Myocyte (in vitro differentiated cells): Measurements from ENCODE around the gene NEDD4. TPM values are rescaled to one million over a fixed set of nuclear protein-coding genes. Genes with fewer than 3 reads are reported as not detected.
A peak's percentile ranks its signal among the peaks of the same experiment; 100 is the strongest.
"Not testable (repeated sequence)": the region's sequence is repeated elsewhere in the genome, so short reads cannot be mapped to it uniquely, and the experiment has no call there.

Experiments
- DNase-seq: peaks from one replicate; pipeline ENCODE4 v3.0.0-alpha.2; 2012; ENCODE audit warnings: low read depth
- total RNA-seq: library from RNA; depleted of rRNA; stranded (reverse); fragments of >200 nt; gene quantifications from 2 replicates; pipeline ENCODE4 v1.2.3, GENCODE V29; 2014

The NEDD4 gene
- total RNA-seq, 1 donor from 2014 or later: 38.9 TPM

GRCh38 chr15:55829826-55830225 is 163.6 kb downstream of the NEDD4 start:
- DNase-seq: no peak

- no peak for DNase-seq
Observed at GRCh38 chr15:55827955-55828354, 165.5 kb downstream of the NEDD4 start.

GRCh38 chr15:55827204-55827603 is 166.2 kb downstream of the NEDD4 start:
- no peak for DNase-seq

GRCh38 chr15:55824857-55825613 is 168.4 kb downstream of the NEDD4 start:
- no peak for DNase-seq

GRCh38 chr15:55823699-55824340 is 169.6 kb downstream of the NEDD4 start:
- peak; percentile 13 for DNase-seq

GRCh38 chr15:55823191-55823670 is 170.2 kb downstream of the NEDD4 start:
- DNase-seq: peak; percentile 62

- DNase-seq: not testable (repeated sequence)
Observed at GRCh38 chr15:55821740-55822139, 171.7 kb downstream of the NEDD4 start.

GRCh38 chr15:55820043-55820442 is 173.4 kb downstream of the NEDD4 start:
- no peak for DNase-seq

GRCh38 chr15:55819397-55820034 is 173.9 kb downstream of the NEDD4 start:
- no peak for DNase-seq

- DNase-seq: no peak
Observed at GRCh38 chr15:55816017-55816416, 177.4 kb downstream of the NEDD4 start.

GRCh38 chr15:55802600-55803376 is 190.6 kb downstream of the NEDD4 start:
- peak; percentile 72 for DNase-seq

- peak; percentile 11 for DNase-seq
Observed at GRCh38 chr15:55800216-55800615, 193.2 kb downstream of the NEDD4 start.

- DNase-seq: peak; percentile 82
Observed at GRCh38 chr15:55799291-55800212, 193.9 kb downstream of the NEDD4 start.

- peak; percentile 80 for DNase-seq
Observed at GRCh38 chr15:55796321-55796965, 197.0 kb downstream of the NEDD4 start.

GRCh38 chr15:55795031-55795430 is 198.4 kb downstream of the NEDD4 start:
- DNase-seq: no peak

- peak; percentile 94 for DNase-seq
Observed at GRCh38 chr15:55791551-55792400, 201.6 kb downstream of the NEDD4 start.

- DNase-seq: no peak
Observed at GRCh38 chr15:55789066-55789660, 204.2 kb downstream of the NEDD4 start.

GRCh38 chr15:55786341-55786740 is 207.1 kb downstream of the NEDD4 start:
- no peak for DNase-seq
